ENCODE results near the gene ZNF580. TPM values are rescaled to one million over a fixed set of nuclear protein-coding genes. Genes with fewer than 3 reads are reported as not detected.

The ZNF580 gene
- total RNA-seq, 4 donors from 2014 or later, result 15.0 to 27.9 (median 22.3) TPM

GRCh38 chr19:55689411-55690108 is 48.8 kb downstream of the ZNF580 start:
- no peak overlapping the region for H3K27ac ChIP-seq
- H3K27me3 ChIP-seq, result no peaks in the 10 kb centered on the region
- peak in 1 of 2 donors; percentile 52 for DNase-seq (ENCODE audit: low spot score in 2 of 2)
- whole genome bisulfite sequencing, result 91% methylated on average over 21 of the region's 35 CpGs
- H3K4me1 ChIP-seq, result peaks cover 4% of the 10 kb centered on the region
- H3K9me3 ChIP-seq, result no peaks in the 10 kb centered on the region
- H3K36me3 ChIP-seq, result peaks cover 94% of the 10 kb centered on the region
- TF ChIP-seq CTCF (IDR thresholded peaks at IDR 0.05) (no peak), EP300 (IDR thresholded peaks at IDR 0.05) (no peak), POLR2AphosphoS5 (IDR thresholded peaks at IDR 0.05) (no peak), POLR2A (IDR thresholded peaks at IDR 0.05) (no peak)
- no peak overlapping the region for H3K4me3 ChIP-seq

- Histone ChIP-seq H3K9me3 (no peaks in the 10 kb centered on the region), H3K36me3 (peaks cover 94% of the 10 kb centered on the region), H3K27ac (no peak overlapping the region), H3K27me3 (no peaks in the 10 kb centered on the region), H3K4me3 (no peak overlapping the region), H3K4me1 (peaks cover 4% of the 10 kb centered on the region)
- WGBS, result 73% methylated on average over 9 of the region's 25 CpGs
- TF ChIP-seq EP300 (IDR thresholded peaks at IDR 0.05) (no peak), CTCF (IDR thresholded peaks at IDR 0.05) (no peak), POLR2AphosphoS5 (IDR thresholded peaks at IDR 0.05) (no peak), POLR2A (IDR thresholded peaks at IDR 0.05) (no peak)
- DNase-seq (ENCODE audit: low spot score in 2 of 2), result peak in 1 of 2 donors; percentile 50
These were observed 49.4 kb downstream of the ZNF580 start for GRCh38 chr19:55690109-55690768.

GRCh38 chr19:55690769-55691545 is 50.2 kb downstream of the ZNF580 start:
- peak in 1 of 2 donors; percentile 33 for DNase-seq (ENCODE audit: low spot score in 2 of 2)
- Histone ChIP-seq H3K27me3 (no peaks in the 10 kb centered on the region), H3K4me1 (peaks cover 4% of the 10 kb centered on the region), H3K36me3 (peaks cover 94% of the 10 kb centered on the region), H3K27ac (no peak overlapping the region), H3K9me3 (no peaks in the 10 kb centered on the region), H3K4me3 (no peak overlapping the region)
- TF ChIP-seq POLR2AphosphoS5 (IDR thresholded peaks at IDR 0.05), result no peak
- no peak for TF ChIP-seq CTCF (IDR thresholded peaks at IDR 0.05)
- TF ChIP-seq EP300 (IDR thresholded peaks at IDR 0.05), result no peak
- TF ChIP-seq POLR2A (IDR thresholded peaks at IDR 0.05), result no peak
- 94% methylated on average over 29 of the region's 31 CpGs for WGBS

- no peaks in the 10 kb centered on the region for H3K9me3 ChIP-seq
- H3K4me1 ChIP-seq, result peaks cover 4% of the 10 kb centered on the region
- 90% methylated on average over 29 of the region's 31 CpGs for WGBS
- peaks cover 94% of the 10 kb centered on the region for H3K36me3 ChIP-seq
- DNase-seq (ENCODE audit: low spot score in 2 of 2), result peak in 1 of 2 donors; percentile 51
- no peak overlapping the region for H3K4me3 ChIP-seq
- no peak overlapping the region for H3K27ac ChIP-seq
- H3K27me3 ChIP-seq, result no peaks in the 10 kb centered on the region
- TF ChIP-seq POLR2A (IDR thresholded peaks at IDR 0.05) (no peak), EP300 (IDR thresholded peaks at IDR 0.05) (no peak), POLR2AphosphoS5 (IDR thresholded peaks at IDR 0.05) (no peak), CTCF (IDR thresholded peaks at IDR 0.05) (no peak)
These were observed 51.0 kb downstream of the ZNF580 start for GRCh38 chr19:55691561-55692481.
